SU-DHL-6 (cell line): ENCODE measurements around the gene NUDT14.

Experiments
- CTCF ChIP-seq: fragments of 200-600 bp; sonication (generic); IDR thresholded peaks from one replicate; pipeline ENCODE4 v1.5.1; 2017; ENCODE audit warnings: antibody characterized with exemption, mild to moderate bottlenecking, low read length, moderate library complexity; ENCODE audit not compliant: insufficient read depth, poor library complexity, severe bottlenecking
- EZH2phosphoT487 ChIP-seq: fragments of 200-600 bp; sonication (generic), shearing (Covaris generic); conservative IDR thresholded peaks from 2 replicates; pipeline ENCODE4 v1.6.1; 2018; ENCODE audit warnings: mild to moderate bottlenecking, antibody characterized with exemption, low read length, moderate library complexity, mixed read lengths

- TF ChIP-seq CTCF (no peak), EZH2phosphoT487 (no peak)
Observed at GRCh38 chr14:105196265-105196960, 15.3 kb upstream of the NUDT14 start.
